GM12801 (cell line): ENCODE data around the gene CFAP99.

Source experiments
- TF ChIP-seq, protein P1 (sequence below): IDR thresholded peaks from one replicate; pipeline ENCODE4 v1.5.1; 2011; ENCODE audit warnings: control low read depth; ENCODE audit not compliant: insufficient read length; ENCODE audit errors: extremely low read depth

The CFAP99 gene

DNA sequence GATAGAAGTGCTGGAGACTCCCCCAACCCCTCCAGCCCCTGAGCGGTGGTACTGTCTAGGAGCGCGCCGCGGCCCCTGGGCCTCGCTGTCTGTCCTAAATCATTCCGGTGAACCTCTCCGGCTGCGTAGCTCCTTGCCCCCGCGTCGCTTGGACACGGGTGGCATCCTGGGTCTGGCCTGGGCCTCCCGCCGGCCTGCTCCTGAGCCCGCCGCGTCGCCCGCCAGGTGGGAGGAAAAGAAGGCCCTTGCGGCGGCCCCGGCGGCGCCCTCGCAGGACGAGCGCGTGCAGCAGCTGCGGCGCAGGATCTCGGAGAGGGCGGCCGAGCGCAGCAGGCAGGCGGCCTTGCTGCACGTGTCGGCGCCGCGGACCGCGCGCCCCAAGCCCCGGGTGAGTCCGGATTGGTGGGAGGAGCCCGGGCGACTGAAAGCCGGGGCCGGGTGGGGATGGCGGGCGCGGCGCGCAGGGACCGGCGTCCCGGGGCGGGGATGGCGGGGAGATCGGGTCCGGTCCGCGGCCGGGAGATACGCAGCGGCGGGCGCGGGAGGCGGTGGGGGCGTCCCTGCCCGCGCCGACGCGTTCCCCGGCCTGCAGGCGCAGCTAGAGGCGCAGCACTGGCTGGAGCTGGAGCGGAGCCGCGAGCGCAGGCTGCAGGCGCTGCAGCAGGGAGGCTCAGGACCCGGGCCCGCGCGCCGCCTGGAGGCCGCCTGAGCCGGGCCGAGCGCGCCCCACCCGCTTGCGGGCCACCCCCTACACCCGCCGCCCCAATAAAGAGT, 43.6 kb downstream of the CFAP99 start:
- TF ChIP-seq, protein P1, sequence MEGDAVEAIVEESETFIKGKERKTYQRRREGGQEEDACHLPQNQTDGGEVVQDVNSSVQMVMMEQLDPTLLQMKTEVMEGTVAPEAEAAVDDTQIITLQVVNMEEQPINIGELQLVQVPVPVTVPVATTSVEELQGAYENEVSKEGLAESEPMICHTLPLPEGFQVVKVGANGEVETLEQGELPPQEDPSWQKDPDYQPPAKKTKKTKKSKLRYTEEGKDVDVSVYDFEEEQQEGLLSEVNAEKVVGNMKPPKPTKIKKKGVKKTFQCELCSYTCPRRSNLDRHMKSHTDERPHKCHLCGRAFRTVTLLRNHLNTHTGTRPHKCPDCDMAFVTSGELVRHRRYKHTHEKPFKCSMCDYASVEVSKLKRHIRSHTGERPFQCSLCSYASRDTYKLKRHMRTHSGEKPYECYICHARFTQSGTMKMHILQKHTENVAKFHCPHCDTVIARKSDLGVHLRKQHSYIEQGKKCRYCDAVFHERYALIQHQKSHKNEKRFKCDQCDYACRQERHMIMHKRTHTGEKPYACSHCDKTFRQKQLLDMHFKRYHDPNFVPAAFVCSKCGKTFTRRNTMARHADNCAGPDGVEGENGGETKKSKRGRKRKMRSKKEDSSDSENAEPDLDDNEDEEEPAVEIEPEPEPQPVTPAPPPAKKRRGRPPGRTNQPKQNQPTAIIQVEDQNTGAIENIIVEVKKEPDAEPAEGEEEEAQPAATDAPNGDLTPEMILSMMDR = no peak

GRCh38 chr4:2462992-2463762, 44.4 kb downstream of the CFAP99 start:
- TF ChIP-seq, protein P1 = no peak

DNA sequence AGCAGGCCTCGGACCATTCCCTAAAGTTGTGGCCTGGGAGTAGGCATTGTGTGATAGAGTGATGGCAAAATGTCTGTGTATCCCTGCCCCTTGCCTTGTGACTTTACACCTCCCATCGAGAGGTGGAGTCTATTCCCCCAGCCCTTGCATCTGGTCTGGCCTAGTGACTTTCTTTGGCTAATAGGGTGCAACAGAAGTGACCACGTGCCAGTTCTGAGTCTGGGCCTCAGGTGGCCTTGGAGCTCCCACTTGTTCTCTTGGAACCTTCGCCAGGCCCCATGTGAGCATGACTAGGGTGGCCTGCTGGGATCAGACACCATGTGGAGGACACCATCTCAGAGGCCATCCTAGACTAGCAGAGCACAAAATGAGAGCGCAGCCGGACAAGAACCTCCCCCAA, 46.3 kb downstream of the CFAP99 start:
- TF ChIP-seq, protein P1 = no peak

- TF ChIP-seq, protein P1 = no peak
Measured at GRCh38 chr4:2468456-2469191, 49.9 kb downstream of the CFAP99 start, which contains the start of gene RNF4. RNF4 (plus strand) TSS chr4:2469106; CDS start chr4:2490494, 21,388 bp downstream.

- TF ChIP-seq, protein P1 = no peak
Measured at GRCh38 chr4:2469192-2469984, 50.6 kb downstream of the CFAP99 start.

DNA sequence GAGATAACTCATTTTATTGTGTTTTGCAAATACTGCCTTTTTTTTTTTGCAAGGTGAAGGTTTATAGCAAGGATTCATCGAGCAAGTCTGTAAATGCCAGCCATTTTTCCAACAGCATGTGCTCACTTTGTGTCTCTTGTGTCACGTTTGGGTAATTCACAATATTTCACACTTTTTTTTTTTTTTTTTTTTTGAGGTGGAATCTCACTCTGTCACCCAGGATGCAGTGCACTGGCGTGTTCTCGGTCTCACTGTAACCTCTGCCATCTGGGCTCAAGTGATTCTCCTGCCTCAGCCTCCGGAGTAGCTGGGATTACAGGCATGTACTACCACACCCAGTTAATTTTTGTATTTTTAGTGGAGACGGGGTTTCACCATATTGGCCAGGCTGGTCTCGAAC, 52.0 kb downstream of the CFAP99 start:
- TF ChIP-seq, protein P1 = no peak
